ENCODE measurements around the gene CALD1.

The CALD1 gene

GRCh38 chr7:134764365-134764764 lies 15.1 kb upstream of the CALD1 start:
- no peak for DNase-seq

- no peak for DNase-seq
Measured at GRCh38 chr7:134766779-134767519, 12.5 kb upstream of the CALD1 start.

DNA sequence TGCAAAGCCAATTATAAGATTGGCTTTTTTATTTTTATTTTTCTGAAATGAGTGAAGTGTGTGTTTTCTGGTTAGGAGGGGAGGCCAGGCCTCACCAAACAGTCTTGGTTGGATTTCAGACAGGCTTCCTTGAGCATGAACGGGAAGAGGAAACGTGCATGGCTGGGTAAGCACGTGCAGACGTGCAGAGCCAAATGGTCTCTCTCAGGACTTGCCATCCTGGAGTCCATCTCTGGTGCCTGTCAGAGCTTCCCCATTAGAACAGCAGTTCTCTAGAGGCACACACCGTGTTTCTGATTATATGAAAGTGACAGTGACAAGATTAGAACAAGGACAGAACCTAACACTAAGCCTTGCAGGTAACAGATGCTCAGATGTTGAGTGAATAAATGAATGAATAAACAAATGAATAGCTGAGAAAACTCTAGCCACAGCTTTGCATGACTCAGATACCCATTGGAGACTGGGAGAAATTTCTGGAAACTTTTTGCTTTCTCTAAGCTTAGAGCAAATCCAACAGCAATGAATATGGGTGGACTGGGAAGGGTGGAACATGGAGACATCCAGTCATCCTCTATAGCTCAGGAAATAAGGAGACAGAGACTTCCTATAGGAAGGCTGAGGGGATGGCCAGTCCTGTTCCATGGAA lies 11.8 kb upstream of the CALD1 start:
- DNase-seq: no peak

DNA sequence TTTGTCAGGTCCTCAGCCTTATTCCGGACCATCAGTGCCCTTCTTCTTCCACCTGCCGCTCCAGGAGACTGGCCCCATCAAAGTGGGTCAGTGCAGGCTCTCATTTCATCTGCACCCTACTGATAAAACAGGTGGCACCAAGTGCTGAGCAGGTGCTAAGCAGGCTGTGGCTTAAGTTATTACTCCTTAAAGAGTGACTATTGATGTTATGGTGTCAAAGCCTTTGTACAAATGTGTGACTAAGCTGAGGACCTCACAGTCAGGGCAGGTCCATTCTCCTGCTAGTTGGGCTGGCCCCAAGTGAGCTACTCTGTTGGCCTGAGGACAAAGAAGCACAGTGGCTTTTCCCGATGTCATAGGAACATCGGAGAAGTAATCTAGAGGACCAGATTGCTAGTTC lies 11.2 kb upstream of the CALD1 start:
- no peak for DNase-seq

DNA sequence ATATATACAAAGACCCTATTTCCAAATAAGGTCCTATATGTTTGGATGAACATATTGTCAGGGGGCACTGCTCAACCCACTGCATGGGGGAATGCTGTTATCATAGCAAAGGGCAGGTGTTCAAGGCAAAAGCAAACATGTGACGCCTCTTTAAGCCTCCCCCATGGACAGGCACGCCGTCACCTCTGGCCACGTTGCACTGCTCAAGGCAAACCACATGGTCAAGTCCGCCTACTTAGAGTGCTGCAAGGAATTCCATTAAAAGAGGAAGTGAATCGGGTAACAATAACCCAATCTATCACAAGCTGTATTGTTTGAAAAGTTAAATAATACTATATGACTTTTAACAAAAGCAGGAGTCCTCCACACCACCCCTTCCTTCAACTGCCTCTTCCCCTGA lies 8.8 kb upstream of the CALD1 start:
- DNase-seq: no peak

- no peak for DNase-seq
Measured at GRCh38 chr7:134771111-134771510, 8.3 kb upstream of the CALD1 start.

DNA sequence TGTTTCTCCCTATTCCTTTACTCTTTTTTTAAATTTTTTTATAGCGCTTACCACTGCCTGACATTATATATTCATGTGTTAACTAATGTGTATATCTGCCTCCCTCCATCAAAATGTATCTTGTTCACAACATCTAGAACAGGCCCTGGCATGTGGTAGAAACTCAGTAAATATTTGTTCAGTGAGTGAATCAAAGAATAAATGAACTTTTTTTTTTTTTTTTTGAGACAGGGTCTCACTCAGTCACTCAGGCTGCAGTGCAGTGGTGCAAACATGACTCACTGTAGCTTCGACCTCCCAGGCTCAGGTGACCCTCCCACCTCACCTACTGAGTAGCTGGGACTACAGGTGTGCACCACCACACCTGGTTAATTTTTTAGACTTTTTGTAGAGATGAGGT lies 7.5 kb upstream of the CALD1 start:
- no peak for DNase-seq

DNA sequence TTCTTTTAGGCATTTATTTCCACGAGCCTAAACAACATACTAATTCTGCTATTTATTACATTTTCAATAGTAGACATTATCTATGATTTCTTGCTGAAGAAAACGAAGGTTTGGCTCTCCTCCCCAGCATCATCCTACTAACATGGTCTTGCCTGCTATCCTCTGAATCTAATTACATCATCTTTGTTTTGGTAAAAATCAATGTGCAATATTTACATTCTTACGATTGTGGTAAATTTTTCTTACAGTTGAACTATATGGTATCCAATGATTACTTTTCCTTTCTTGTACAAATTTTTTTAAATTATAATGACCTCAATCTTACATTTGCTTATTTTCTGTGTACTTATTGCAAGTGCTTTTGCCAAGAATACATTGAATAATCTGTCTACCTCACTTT lies 7.0 kb upstream of the CALD1 start:
- no peak for DNase-seq

DNA sequence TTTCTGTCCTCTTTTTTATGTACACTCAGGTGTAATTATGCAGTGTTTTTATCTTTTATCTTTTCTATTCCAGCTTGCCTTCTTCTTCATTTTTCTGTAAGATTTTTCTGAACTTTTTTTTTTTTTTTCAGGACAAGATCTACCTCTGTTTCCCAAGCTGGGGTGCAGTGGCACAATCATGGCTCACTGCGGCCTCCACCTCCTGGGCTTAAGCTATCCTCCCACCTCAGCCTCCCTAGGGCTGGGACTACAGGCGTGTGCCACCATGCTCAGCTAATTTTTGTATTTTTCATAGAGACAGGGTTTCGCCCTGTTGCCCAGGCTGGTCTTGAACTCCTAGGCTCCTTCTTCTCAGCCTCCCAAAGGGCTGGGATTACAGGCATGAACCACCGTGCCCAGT lies 6.3 kb upstream of the CALD1 start:
- no peak for DNase-seq

DNA sequence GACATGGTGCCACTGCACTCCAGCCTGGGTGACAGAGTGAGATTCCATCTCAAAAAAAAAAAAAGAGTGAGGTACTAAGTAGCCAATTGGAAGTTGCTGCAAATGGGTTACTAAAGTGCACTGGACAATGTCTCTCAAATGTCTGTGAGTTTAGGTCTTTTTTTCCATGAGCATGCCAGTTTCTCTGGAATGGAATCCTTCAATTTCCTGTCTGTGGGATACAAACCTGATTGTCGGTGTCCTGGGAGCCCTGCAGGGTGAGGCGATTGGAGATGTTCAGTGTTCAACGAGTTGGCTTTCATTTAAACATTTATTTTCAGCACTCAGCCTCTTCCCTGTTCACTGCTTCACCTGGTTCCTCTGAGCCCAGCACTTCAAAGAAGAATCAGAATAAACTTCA lies 5.3 kb upstream of the CALD1 start:
- DNase-seq: no peak

- DNase-seq: no peak
Measured at GRCh38 chr7:134777470-134777869, 2.0 kb upstream of the CALD1 start.

DNA sequence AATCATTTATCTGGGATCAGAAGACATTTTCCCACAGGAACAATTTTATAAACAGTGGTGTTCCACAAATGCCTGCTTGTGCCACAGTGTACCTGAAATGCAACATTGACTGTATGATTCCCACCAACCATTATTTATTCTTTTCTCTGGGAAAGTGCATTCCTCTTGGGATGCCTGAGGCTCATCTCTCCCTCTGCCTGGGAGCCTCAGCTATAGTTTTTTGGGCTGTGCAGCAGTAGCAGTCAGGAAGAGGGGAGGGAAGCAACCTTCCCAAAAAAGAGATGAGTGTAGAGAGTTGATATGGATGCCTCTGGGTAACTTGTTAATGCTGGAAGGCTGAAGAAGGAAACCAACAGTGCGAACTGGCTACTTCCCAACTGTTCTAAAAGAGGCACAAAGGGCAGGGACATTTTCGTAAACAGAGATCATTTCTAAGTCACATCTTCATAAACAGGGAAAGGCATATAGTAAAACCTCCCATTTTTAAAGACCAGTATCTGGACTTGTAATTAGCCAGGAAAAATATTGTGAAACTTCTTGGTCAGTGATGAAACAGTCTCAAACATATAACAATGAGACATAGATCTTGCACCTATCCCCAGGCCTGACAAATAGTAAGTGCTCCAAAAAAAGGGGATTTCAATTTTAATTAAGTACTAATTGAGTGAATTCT lies 1.4 kb upstream of the CALD1 start:
- no peak for DNase-seq

GRCh38 chr7:134779741-134780065 lies 269 bp downstream of the CALD1 start:
- no peak for DNase-seq

- DNase-seq: no peak
Measured at GRCh38 chr7:134780166-134780828, 863 bp downstream of the CALD1 start.

- DNase-seq: no peak
Measured at GRCh38 chr7:134781171-134781570, 1.7 kb downstream of the CALD1 start.

GRCh38 chr7:134782121-134782623 lies 2.7 kb downstream of the CALD1 start:
- DNase-seq: no peak

- DNase-seq: no peak
Measured at GRCh38 chr7:134783294-134784069, 4.0 kb downstream of the CALD1 start.

- no peak for DNase-seq
Measured at GRCh38 chr7:134784251-134785049, 5.0 kb downstream of the CALD1 start.

- DNase-seq: no peak
Measured at GRCh38 chr7:134785842-134786241, 6.4 kb downstream of the CALD1 start.

DNA sequence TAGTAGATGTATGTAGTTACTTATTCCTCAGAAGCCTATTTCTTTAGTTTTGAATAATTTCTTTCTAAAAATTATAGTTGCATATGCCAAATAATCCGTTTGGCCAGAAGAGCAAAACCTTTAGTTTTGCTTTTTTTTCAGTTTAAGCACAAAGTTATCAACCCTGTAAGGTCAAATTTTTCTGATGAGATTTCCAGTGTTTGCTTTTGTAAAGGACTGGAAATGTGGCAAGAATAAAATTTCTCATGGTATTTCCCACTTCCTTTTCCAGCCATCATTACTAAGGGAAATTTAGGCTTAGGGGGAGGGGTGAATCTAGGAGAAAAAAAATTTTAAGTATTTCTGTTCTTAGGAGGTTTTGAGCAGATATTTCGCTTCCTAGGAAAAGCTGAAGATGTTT lies 7.6 kb downstream of the CALD1 start:
- no peak for DNase-seq

DNA sequence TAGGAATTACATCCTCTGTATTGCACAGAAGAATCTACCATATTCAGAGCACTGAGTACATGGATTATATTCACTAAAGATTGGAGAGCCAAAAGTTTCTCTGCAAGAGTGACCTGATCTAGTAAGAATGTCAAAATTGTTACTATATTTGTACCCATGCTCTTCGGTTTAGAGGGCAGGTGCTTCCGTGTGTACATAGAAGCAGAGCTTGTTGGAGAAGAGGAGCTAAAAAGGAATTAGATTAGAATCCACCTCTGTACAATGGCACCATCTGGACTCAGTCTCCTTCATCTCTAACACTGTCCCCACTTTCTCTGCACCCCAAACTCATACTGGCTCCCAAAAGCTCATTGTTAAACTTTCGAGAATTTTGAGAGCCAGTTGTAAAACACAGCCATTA lies 8.3 kb downstream of the CALD1 start:
- DNase-seq: no peak

DNA sequence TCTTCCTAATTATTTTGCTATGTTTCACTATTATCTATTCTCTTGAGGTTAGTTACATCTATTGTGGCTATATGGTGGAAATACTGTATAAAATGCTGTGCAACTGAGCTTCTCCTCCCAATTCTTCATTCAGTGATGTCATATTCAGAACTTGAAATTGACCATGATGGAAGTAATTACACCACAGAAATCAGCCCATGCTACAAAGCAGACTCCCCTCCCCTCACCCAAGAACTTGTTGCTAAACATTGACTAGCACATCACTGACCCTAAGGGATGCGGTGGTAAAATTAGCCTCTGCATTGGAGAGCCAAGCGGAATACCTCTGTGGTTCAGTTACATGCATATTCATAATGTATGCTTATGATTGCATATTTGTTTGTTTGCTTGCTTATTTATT lies 8.8 kb downstream of the CALD1 start:
- DNase-seq: no peak

Measured in activated naive CD4-positive, alpha-beta T cell (primary cell).